Right kidney (tissue), 9 donors: Measurements from ENCODE around the gene NCAPH2.

Source experiments
- DNase-seq: peaks from one replicate; pipeline ENCODE4 v3.0.0-alpha.2; 2016
- long read RNA-seq, 8 donors: transcript quantifications; one replicate each; lab custom pipeline, GENCODE V29; 2026

The NCAPH2 gene
- long read RNA-seq, donor 1, partial matches to known transcripts: 28 of 36 reads
- long read RNA-seq, donor 1, other reads (novel, unspliced or antisense): 0 of 36 reads
- long read RNA-seq, donor 2, partial matches to known transcripts: 0 of 4 reads
- long read RNA-seq, donor 2, other reads (novel, unspliced or antisense): 0 of 4 reads
- long read RNA-seq, donor 3: 0 reads
- long read RNA-seq, donor 4, partial matches to known transcripts: 0 of 2 reads
- long read RNA-seq, donor 4, other reads (novel, unspliced or antisense): 0 of 2 reads
- long read RNA-seq, donor 5, transcript NCAPH2-205 (20 exons, 2,037 nt): major isoform, 10 of 37 reads
- long read RNA-seq, donor 5, partial matches to known transcripts: 5 of 37 reads
- long read RNA-seq, donor 5, other reads (novel, unspliced or antisense): 18 of 37 reads
- long read RNA-seq, donor 6, partial matches to known transcripts: 11 of 16 reads
- long read RNA-seq, donor 6, other reads (novel, unspliced or antisense): 0 of 16 reads
- long read RNA-seq, donor 7, transcript NCAPH2-205 (20 exons, 2,037 nt): major isoform, 7 of 7 reads
- long read RNA-seq, donor 7, partial matches to known transcripts: 0 of 7 reads
- long read RNA-seq, donor 7, other reads (novel, unspliced or antisense): 0 of 7 reads
- long read RNA-seq, donor 8, transcript NCAPH2-205 (20 exons, 2,037 nt): major isoform, 5 of 6 reads
- long read RNA-seq, donor 8, partial matches to known transcripts: 0 of 6 reads
- long read RNA-seq, donor 8, other reads (novel, unspliced or antisense): 0 of 6 reads

DNA sequence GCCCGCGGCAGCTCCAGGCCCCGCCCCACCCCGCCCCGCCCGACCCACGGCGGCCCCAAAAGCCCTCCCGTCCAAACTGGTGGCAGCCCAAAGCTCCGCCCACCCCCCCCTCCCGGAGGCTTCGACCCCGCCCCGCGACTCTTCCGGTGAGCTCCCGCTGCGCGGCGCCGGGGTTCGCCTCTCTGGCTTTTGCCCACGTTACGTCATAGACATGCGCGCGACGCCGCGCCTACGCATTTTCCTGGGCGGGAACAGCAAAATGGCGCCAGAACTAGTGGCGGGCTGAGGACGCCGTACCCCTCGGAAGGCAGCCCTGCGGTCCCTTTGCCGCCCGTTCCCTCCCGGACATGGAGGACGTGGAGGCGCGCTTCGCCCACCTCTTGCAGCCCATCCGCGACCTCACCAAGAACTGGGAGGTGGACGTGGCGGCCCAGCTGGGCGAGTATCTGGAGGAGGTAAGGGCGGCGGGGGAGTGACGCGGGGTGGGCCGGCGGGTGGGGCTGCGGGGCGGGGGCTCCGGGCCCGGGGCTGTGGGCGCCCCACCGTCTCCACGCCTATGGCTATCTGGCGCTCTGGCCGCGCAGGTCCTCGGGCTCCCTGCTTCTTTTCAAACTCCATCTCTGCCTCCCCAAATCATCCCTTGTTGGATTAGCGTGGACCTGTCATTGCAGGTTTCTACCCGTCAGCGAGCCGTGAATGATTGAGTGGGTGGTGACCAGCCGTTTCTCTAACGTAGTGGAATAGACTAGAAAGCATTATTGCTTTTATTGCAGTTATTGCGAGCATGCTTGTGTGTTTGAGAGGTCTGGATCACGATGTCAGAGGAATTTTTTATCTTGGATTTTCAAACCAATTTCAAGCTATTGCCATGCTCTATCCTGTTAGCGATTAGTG is at the start of gene NCAPH2:
Gene NCAPH2, plus strand, starts transcription at position 234 of the 894 bp plus-strand sequence. Its CDS starts 114 bp downstream, at position 348.
- peak; percentile 90 for DNase-seq

DNA sequence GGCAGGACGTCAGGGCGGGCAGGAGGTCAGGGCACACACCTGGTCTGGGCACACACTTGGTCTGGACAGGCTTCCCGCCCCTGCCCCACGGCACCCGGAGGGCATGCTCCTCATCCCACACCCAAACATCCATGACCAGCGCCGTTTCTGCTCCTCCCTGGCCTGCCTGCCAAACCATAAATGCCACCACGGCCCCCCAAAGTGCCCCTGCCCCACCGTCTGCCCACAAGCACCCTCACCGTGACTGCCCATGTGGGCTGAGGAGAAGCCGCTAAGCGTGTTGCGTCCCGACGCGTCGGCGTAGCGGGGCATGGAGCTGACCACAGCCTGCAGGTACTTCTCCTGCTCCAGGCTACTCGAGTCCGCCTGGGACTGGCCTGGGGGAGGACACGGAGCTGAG is 49.0 kb upstream of the NCAPH2 start:
- DNase-seq: no peak

DNA sequence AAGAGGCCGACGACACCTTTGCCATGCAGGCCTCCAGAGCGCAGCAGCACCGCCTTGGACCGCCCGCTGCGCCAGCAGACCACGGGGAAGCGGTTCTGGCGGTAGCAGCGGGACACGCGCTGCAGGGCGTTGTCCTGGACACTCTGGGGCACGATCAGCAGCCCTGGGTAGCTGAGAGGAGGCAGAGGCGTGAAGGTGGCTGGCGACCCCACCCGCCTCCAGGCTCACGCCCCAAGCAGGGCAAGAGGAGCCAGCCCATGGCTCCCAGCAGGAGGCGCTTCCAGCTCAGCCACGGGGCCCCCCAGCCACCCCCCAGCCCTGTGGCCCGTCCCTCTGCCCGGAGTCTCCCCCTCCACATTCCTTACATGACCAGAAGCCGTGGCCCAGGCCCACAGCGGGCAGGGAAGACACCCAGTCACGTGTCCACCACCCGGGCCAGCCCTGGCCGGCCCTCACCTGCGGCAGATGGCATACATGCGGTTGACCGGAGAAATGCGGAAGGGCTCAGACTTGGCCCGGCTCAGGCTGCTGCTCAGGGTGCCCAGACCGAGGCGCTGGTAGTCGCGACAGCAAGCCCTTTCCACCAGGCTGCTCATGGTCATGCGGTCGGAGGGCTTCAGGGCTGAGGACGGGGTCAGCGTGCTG is 48.4 kb upstream of the NCAPH2 start:
- DNase-seq: no peak

DNA sequence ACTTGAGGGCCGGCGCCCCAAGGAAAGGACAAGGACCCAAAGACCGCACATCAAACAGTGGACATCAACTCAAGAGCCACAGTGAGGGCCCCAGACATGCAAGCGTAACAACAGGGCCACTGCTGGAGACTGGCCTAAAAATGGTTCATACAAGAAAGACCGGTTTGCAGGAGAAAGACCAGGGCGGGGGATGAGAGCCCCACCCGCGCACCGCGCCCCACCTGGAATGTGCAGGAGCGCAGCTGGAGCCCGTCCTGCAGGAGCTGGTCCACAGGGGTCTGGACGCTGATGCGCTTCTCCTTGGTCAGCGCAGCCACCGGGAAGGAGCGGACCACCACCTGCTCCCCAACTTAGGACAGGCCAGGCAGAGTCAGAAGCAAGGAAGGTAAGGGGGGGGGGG is 47.1 kb upstream of the NCAPH2 start:
- DNase-seq: no peak

DNA sequence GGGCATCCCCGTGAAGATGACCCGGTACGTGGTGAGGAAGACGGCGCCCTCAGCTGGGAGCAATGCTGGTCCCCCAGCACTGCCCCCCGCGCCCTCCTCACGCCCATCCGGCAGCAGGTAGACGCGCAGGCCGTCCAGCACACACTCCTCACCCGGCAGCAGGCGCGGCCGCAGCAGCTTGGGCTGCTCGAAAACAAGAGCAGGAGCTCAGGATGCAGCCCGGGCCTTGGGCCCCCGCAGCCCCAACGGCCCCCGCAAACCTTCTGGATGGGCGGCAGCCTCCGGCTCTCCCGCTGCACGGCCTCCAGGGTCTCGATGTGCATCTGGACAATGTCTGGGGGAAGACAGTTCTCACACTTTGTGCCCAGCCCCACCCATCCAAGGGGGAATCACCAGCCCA is 46.5 kb upstream of the NCAPH2 start:
- DNase-seq: no peak

DNA sequence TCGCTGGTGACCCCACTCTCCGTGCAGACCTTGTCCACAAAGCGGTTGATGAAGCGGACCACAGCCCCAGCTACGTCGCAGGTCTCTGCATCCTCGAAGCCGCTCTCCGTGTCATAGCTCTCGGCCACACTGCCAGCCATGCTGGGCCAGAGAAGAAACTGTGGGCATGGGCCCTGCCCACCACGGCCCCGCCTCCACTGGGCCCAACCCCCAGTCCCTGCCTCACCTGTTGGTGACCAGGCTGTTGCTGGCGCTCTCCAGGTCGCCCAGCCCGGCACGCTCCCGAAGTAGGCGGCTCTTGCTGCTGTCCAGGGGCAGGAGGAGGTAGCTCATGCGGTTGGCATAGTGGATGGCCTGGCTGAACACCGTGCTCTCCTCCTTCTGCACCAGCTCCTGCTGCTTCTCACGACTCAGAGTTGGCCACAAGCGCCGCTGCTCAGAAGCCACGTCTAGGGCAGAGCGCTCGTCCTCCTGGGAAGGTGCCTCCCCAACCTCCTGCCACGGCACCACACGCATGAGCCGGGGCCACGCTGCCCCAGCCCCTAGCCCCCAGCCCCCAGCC is 46.0 kb upstream of the NCAPH2 start:
- DNase-seq: no peak

DNA sequence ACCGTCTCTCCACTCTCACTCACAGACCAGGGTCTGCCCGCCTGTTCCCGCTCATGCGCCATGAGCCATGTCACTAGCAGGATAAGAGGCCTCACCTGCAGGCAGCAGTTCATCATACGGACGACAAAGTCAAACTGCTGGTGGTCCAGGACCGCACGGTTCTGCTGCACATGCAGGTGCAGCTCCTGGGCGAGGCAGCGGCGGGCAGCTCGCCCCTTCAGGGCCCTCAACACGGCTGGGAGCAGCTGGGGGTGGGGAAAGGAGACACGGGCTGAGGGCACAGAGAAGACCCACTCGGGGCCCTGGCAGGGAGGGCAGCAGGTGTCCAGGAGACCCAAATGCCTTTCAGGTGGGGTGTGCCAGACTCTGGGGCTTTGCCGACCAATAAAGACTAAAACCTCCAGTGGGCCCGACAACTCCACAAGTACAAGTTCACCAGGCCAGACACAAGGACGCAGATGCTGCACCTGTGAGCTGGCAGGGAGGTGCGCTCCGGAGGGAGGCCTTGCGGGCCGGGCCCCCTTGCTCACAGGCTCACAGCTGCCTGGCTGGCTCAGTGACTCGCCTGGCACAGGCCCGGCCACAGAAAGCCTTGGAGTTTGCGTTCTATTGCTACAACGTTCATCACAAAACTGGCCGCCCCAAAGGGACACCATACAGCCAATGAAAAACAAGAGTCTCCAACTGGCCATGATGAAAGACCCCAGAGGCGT is 44.7 kb upstream of the NCAPH2 start:
- no peak for DNase-seq

DNA sequence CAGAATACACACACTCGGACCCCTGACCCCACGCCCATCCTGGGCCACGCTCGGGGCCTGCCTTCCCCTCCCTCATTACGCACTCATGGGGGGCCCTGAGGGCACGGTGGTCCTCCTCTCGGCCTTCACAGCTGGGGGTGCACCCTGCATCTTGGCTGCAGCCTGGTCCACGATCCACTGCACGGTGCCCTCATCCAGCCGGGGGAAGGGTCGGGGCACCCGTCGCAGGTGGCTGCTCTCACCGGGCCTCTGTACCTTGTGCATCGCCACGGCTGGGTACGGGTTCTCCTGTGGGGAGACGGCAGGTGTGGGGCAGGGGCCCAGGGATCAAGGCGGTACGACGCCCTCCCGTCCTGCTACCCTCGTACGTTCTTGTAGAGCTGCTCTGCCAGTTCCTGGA is 43.6 kb upstream of the NCAPH2 start:
- DNase-seq: no peak

DNA sequence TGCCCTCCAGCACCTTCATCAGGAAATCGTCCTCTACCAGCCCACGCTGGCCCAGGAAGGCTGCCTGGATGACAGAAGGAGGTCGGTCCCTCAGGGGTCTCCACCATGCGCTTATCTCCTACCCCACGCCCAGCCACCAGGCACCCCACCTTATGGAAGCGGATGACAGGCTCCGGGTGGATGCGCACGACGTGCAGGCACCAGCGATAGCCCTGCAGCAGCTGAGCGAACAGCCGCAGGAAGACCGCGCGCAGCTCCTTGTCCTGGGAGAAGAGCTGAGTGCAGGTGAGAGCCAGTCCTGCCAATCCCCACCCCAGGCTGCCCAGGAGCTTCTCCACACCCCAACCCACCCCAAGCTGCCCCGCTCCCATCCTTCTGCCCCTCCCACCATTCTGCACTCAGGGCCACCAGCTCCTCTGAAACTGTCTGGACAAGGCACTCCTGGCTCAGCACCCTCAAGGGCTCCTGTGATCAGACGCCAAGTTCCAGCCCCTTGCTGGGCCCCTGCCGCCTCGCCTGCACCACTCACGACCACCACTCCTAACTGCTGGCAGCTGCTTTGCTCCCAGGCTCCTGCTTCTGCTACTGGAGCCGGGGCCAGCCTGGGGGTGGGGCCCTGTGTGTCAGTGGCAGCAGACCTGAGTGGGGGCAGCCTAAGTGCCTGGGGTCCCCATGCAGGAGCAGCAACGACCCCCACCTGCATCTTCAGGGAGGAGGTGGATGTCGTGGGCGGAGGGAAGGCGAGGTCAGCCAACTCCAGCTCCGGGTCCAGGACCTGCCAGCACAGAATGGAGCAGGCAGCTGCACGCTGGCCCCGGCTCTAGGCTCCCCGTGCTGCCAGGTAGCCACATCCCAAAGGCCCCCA is 42.7 kb upstream of the NCAPH2 start:
- no peak for DNase-seq

DNA sequence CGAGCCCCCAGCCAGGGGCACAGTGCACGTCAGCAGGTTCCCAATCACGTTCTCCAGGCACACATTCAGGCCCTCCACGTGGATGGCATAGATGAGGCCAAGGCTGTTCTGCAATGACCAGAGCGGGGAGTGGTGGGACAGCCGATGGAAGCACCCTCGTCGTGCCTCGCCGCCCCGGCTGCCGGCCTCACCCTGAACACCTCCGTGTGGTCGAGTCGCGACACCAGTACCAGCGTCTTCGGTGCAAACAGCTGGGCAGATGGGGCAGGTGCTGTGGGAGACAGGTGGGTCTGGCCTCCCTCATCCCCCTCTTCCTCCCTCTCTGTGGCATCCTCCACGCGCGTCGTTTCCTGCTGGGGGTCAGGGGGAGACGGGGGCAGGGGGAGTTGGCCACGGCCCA is 40.7 kb upstream of the NCAPH2 start:
- no peak for DNase-seq

DNA sequence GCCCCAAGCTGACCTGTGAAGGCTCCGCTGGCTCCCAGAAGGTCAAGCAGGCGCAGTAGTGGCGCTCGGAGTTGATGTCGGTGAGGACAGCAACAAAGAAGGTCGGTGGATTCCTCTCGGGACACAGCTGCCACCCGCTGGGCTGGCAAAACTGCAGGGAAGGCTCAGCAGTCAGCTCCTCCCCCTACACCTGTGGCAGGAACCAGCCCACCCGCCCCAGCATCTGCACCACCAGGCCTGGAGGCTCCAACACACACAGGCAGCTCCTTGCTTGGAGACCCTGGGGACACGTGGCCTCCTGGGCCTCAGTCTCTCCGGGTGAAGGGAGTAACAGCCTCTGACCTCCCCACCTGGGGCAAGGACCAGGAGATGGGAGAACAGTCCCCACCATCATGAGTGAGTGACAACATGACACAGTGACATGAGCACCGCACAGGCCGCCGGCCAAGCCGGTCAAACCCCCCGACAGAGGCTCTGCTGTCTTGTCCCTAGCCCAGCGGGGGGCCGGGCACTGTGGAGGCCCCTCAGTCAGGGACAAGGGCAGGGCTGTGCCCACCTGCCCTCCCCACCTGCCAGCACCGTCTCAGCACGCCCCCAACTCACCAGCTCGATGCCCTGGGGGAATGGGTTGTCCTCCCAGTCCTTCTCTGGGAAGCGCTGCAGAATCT is 40.1 kb upstream of the NCAPH2 start:
- DNase-seq: no peak

DNA sequence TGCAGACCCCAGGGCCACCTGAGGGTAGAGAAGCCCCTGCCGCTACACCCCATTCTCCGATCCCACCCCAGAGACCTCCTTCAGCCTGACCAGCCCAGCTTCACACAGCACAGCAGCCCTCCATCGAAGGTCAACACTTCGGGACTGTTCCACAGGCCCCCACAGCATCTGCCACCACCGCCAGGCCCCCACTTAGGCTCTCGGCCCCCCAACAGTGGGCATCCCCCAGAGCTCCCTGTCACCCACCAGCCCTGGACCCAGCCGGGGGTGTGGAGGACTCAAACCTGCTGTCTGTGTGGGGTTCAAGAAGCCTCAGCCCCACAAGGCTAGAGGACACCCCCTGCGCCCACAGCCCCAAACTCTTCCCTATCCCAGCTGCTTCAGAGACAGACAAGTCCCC is 39.4 kb upstream of the NCAPH2 start:
- DNase-seq: no peak

DNA sequence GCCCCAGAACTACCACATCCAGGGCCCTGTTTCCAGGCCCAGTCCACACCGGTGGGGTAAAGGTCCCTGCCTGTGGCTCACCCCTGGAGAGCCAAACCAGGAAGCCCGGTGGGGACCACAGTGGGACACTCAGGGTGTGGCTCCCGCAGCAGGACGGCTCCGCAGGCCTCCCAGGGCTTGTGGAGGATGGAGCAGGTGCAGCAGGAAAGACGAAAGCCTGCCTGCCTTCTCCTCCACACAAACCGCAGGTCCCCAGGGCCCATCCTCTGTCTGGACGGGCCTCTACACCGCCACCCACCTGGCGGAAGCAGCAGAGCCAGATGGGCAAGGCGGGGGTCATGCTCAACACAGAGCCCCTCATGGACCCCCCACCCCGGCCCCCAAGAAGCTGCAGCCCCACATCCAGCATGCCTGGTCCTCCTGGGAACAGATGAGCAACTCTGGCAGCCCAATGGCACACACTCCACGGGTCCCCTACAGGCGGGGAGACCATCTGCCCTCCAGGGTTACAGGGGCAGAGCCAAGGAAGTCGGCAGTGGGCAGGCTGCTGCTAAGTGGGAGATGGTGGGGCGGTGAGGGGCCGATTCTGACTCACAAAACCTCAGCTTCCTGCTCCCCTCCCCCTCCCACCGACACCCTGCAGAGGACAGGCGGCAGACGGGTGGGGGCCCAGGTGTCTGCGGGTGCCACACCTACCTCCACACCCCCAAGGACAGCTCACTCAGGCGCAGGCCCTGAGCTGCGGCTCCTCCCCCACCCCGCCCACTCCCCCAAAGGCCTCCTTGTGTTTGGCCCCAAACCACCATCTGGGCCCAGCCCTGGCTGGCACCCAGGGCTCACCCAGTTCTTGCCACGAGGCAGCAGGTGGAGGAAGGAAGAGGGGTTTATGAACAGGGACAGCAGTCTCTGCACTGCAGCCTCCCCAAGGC is 38.4 kb upstream of the NCAPH2 start:
- no peak for DNase-seq

DNA sequence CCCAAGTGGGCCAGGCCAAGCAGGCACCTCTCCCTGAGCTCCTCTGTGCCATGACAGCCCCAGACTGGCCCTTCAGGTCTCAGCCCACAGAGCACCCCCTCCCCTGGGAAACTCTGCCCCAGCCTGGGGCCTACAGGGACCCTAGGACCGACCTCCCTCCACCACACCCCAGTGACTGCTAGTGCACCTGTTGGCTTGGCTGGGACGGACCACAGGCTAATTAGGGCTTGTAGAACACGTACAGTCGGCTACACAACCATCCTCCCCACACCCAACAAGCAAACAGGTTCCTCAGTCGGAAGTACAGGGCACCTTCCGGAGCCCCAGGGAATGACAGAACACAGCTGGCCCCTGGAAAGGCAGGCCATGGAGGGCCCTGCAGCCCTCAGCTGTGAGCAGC is 37.5 kb upstream of the NCAPH2 start:
- no peak for DNase-seq

DNA sequence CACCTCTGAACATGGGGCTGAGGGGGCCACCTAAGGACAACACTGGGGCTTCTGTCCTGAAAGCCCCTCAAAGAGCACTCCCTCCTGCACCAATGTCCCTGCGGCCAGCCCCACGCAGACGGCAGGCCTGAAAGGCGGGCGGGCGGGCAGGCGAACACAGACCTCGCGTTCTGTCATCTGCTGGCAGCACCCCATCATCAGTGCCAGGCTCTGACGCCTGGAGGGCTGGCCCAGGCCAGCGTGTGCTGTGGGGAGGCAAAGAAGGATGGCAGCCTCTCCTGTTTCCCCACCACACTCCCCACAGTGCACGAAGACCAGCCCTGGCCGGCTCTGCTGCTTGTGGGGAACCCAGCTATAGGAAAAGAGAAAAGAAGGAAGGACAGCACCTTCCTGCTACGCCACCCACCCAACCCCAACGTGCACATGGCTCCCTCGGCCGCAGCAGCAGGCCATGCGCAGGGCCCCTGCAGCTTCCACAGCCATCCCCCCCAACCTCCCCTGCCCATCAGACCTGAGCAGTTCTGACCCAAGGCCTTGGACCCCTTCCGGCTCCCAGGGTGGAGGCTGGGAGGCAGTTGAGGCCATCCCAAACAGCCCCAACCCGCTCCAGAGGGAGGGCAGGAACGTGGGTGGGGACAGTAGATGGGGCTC is 36.7 kb upstream of the NCAPH2 start:
- no peak for DNase-seq

DNA sequence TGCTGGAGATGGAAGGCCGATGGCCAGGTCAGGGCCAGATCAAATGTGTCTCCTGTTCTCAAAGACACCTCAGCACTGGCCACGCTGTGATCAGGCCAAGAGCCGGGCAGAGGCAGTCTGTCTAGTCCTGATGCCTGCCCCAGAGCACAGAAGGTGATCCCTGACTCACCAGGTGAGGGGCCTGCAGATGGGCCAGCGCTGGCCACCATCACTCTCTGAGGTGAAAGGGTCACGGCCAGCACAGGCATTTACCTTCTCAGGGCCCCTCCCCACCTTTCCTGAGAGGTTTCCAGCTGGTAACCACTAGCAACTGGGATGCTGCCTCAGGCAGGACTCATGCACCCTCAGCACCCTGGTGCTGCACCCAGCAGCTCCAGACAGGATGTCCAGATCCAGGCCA is 36.1 kb upstream of the NCAPH2 start:
- no peak for DNase-seq

DNA sequence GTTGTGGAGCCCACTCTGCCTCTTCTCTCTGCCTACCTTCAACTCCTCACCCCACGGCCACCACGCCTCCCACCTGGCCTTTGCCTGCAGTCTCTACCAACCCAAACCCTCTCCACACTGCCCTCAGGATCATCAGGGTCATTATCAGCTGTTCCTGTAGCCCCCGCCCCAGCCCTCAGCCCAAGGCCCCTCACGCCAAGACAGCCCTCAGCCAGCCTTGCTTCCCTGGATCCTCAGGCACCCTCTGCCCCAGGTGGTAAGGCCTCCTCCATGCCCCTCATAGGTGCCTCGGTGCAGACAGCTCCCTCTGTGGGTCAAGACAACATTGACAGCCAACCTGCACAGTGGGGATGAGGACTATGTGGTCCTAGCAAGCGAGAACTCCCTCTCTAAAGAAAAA is 34.9 kb upstream of the NCAPH2 start:
- no peak for DNase-seq
